Embryonic facial prominence (tissue), 1 donor: ENCODE measurements around the gene ZNF362.

ENCODE experiments used
- DNase-seq: peaks from one replicate; pipeline ENCODE4 v3.0.0-alpha.2; 2016; ENCODE audit errors: extremely low spot score

ZNF362 gene

GRCh38 chr1:33346927-33347649, 90.8 kb downstream of the ZNF362 start:
- DNase-seq, result no peak

- DNase-seq, result no peak
These were observed 91.3 kb downstream of the ZNF362 start for GRCh38 chr1:33347650-33347992.

GRCh38 chr1:33348194-33348593, 91.9 kb downstream of the ZNF362 start:
- no peak for DNase-seq

DNA sequence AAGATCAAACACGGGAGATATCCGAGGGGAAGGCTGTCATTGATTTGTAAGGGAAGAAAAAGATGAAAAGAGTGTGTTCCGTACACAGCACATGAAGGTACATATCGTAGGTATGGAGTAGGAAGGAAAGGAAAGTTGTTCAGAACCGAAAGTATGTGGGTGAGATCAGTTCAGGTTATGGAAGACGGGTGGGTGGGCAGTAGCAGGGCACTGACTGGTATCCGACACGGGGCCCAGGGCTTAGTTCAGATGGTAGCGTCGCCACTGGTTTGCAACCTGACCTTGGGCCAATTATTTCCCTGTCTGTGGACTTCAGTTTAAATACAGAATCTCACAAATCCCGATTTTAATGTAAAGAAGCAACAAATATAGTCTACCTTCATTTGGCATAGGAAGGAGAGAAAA, 92.4 kb downstream of the ZNF362 start:
- DNase-seq, result no peak

GRCh38 chr1:33349081-33349759, 92.9 kb downstream of the ZNF362 start:
- DNase-seq, result no peak

DNA sequence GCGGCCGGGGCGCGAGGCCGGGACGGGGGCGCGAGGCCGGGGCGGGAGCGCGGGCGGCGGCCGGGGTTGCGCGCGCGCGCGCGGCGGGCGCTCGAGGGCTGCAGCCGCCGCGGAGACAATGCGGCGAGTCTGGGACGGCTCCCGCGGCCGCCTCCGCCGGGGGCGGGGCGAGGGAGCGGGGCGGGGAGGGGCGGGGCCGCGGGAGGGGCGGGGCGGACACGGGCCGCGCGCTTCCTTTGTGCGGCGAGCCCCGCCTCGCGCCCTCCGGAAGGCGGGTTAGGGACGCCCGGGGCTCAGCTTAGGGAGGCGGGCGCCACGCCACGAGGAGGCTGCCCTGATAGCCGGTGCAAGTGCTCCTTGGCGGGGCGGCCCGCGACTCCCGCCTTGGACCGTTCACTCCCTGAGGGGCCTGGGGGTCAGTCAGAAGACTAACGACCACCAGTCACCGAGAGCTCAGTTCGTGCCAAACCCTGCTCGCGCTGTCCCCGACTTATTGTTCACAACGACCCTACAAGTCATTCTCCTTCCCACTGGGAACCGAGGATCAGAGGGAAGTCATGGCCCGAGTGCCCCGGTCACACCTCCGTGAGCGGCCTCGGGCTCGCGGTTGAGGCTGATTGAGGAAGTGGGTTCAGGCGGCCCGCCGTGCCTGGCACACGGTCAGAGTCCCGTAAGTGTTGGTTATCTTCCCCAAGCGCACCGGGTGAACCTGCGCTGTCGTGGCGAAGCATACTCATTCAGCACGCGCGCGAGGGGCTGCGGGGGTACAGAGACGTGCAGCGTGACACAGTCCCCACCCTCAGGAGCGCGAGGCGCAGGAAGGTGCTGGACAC, 93.7 kb downstream of the ZNF362 start:
- DNase-seq, result no peak
